ENCODE measurements around the gene CD2BP2. TPM values are rescaled to one million over a fixed set of nuclear protein-coding genes. Genes with fewer than 3 reads are reported as not detected.

The CD2BP2 gene
- total and polyA plus RNA-seq, 2 of the 13 experiments (the other 11 are each of a cell fraction or from before 2014, with no cell fraction given), result 24.9 to 54.6 TPM

DNA sequence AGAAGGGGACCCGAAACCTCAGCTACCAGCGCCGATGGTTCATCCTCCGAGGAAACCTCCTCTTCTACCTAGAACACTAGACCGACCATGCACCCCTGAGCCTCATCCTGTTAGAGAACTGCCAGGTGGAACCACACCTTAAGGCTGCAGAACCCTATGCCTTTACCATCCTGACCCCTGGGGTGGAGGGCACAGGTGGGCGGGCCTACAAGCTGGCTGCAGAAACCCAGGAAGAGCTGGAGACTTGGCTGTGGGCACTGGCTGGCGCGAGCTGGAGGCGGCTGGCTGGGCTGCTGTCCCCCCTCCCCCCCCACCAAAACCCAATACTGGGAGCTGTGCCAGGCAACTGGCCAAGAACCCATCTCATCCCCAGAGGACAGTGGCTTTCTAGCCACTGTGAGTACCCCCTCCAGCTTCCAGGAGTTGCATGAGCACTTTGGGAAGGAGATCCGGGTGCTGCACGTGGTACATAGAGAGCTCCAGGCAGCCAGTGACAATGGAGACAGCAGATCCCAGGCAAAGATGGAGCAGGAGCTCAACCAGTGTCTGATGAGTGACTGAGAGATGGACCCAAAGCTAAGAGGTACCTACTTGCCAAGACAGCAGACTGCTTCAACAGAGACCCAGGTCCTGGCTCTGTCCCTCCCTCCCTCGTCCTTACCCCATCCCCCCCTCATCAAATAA, 1.4 kb upstream of the CD2BP2 start (continued):
- TF ChIP-seq, protein P1, sequence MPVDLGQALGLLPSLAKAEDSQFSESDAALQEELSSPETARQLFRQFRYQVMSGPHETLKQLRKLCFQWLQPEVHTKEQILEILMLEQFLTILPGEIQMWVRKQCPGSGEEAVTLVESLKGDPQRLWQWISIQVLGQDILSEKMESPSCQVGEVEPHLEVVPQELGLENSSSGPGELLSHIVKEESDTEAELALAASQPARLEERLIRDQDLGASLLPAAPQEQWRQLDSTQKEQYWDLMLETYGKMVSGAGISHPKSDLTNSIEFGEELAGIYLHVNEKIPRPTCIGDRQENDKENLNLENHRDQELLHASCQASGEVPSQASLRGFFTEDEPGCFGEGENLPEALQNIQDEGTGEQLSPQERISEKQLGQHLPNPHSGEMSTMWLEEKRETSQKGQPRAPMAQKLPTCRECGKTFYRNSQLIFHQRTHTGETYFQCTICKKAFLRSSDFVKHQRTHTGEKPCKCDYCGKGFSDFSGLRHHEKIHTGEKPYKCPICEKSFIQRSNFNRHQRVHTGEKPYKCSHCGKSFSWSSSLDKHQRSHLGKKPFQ (CRISPR knock-in tag; IDR thresholded peaks at IDR 0.05; ENCODE audit: insufficient replicate concordance), result peak; percentile 48
- TF ChIP-seq ZSCAN9 (CRISPR knock-in tag; IDR thresholded peaks at IDR 0.05; ENCODE audit: borderline replicate concordance), result no peak
- no peak for TF ChIP-seq ATF7 (IDR thresholded peaks at IDR 0.05)
- no peak for TF ChIP-seq ATF7 (CRISPR knock-in tag; IDR thresholded peaks at IDR 0.05)
- no peak for TF ChIP-seq ZNF747 (CRISPR knock-in tag; IDR thresholded peaks at IDR 0.05; ENCODE audit: borderline replicate concordance)
- 0 out of 2 replicates have a peak, but pooled peaks have one; percentile 41 for TF ChIP-seq ZNF572 (CRISPR knock-in tag; IDR thresholded peaks at IDR 0.05)
- no peak for TF ChIP-seq CHD4 (IDR thresholded peaks at IDR 0.05; ENCODE audit: borderline replicate concordance, low read length)
- TF ChIP-seq, protein P2, sequence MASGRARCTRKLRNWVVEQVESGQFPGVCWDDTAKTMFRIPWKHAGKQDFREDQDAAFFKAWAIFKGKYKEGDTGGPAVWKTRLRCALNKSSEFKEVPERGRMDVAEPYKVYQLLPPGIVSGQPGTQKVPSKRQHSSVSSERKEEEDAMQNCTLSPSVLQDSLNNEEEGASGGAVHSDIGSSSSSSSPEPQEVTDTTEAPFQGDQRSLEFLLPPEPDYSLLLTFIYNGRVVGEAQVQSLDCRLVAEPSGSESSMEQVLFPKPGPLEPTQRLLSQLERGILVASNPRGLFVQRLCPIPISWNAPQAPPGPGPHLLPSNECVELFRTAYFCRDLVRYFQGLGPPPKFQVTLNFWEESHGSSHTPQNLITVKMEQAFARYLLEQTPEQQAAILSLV (CRISPR knock-in tag; IDR thresholded peaks at IDR 0.05; ENCODE audit: borderline replicate concordance), result no peak
- TF ChIP-seq ZNF737 (CRISPR knock-in tag; IDR thresholded peaks at IDR 0.05; ENCODE audit: borderline replicate concordance), result no peak
- TF ChIP-seq ZNF772 (CRISPR knock-in tag; IDR thresholded peaks at IDR 0.05), result 0 out of 2 replicates have a peak, but pooled peaks have one; percentile 5
- TF ChIP-seq SAP130 (CRISPR knock-in tag; IDR thresholded peaks at IDR 0.05; ENCODE audit: low read depth), result no peak
- no peak for TF ChIP-seq NFYB (CRISPR knock-in tag; IDR thresholded peaks at IDR 0.05)
- no peak for TF ChIP-seq ZNF780A (CRISPR knock-in tag; IDR thresholded peaks at IDR 0.05)
- no peak for TF ChIP-seq ZNF562 (CRISPR knock-in tag; IDR thresholded peaks at IDR 0.05; ENCODE audit: borderline replicate concordance)
- no peak for TF ChIP-seq JUND (CRISPR knock-in tag; IDR thresholded peaks at IDR 0.05)
- TF ChIP-seq ZNF850 (CRISPR knock-in tag; conservative IDR thresholded peaks at IDR 0.05), result no peak
- TF ChIP-seq, protein P3, sequence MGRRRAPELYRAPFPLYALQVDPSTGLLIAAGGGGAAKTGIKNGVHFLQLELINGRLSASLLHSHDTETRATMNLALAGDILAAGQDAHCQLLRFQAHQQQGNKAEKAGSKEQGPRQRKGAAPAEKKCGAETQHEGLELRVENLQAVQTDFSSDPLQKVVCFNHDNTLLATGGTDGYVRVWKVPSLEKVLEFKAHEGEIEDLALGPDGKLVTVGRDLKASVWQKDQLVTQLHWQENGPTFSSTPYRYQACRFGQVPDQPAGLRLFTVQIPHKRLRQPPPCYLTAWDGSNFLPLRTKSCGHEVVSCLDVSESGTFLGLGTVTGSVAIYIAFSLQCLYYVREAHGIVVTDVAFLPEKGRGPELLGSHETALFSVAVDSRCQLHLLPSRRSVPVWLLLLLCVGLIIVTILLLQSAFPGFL (CRISPR knock-in tag; IDR thresholded peaks at IDR 0.05), result no peak
- no peak; the same call in 1 of the 2 replicates for TF ChIP-seq DNMT1 (CRISPR knock-in tag; IDR thresholded peaks at IDR 0.05)
- TF ChIP-seq, protein P4, sequence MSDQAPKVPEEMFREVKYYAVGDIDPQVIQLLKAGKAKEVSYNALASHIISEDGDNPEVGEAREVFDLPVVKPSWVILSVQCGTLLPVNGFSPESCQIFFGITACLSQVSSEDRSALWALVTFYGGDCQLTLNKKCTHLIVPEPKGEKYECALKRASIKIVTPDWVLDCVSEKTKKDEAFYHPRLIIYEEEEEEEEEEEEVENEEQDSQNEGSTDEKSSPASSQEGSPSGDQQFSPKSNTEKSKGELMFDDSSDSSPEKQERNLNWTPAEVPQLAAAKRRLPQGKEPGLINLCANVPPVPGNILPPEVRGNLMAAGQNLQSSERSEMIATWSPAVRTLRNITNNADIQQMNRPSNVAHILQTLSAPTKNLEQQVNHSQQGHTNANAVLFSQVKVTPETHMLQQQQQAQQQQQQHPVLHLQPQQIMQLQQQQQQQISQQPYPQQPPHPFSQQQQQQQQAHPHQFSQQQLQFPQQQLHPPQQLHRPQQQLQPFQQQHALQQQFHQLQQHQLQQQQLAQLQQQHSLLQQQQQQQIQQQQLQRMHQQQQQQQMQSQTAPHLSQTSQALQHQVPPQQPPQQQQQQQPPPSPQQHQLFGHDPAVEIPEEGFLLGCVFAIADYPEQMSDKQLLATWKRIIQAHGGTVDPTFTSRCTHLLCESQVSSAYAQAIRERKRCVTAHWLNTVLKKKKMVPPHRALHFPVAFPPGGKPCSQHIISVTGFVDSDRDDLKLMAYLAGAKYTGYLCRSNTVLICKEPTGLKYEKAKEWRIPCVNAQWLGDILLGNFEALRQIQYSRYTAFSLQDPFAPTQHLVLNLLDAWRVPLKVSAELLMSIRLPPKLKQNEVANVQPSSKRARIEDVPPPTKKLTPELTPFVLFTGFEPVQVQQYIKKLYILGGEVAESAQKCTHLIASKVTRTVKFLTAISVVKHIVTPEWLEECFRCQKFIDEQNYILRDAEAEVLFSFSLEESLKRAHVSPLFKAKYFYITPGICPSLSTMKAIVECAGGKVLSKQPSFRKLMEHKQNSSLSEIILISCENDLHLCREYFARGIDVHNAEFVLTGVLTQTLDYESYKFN (CRISPR knock-in tag; conservative IDR thresholded peaks at IDR 0.05), result no peak
- no peak for TF ChIP-seq ZNF768 (CRISPR knock-in tag; IDR thresholded peaks at IDR 0.05)
- TF ChIP-seq AGO2 (optimal IDR thresholded peaks at IDR 0.05; ENCODE audit: low read depth, low read length), result peak; percentile 32
- TF ChIP-seq SATB2 (CRISPR knock-in tag; IDR thresholded peaks at IDR 0.05), result no peak
- no peak for TF ChIP-seq NCOA2 (CRISPR knock-in tag; IDR thresholded peaks at IDR 0.05)
- TF ChIP-seq, protein P5, sequence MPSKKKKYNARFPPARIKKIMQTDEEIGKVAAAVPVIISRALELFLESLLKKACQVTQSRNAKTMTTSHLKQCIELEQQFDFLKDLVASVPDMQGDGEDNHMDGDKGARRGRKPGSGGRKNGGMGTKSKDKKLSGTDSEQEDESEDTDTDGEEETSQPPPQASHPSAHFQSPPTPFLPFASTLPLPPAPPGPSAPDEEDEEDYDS (CRISPR knock-in tag; IDR thresholded peaks at IDR 0.05), result no peak
